SK-N-MC (cell line): Measurements from ENCODE around the gene TBC1D22A.
"Not testable (repeated sequence)": the region's sequence is repeated elsewhere in the genome, so short reads cannot be mapped to it uniquely, and the experiment has no call there.

Source experiments
- EZH2 ChIP-seq: fragments of 200-600 bp; sonication (generic); IDR thresholded peaks from one replicate; pipeline ENCODE4 v1.6.1; 2017; ENCODE audit warnings: antibody characterized with exemption
- FOXP2 ChIP-seq: optimal IDR thresholded peaks from 2 replicates; pipeline ENCODE3; 2011; ENCODE audit warnings: mild to moderate bottlenecking, moderate library complexity; ENCODE audit not compliant: insufficient read depth; ENCODE audit errors: extremely low read length, control extremely low read depth
- POLR2AphosphoS5 ChIP-seq: IDR thresholded peaks from 2 replicates; pipeline ENCODE4 v1.6.1; 2012; ENCODE audit warnings: mild to moderate bottlenecking, low read depth, low read length, borderline replicate concordance

DNA sequence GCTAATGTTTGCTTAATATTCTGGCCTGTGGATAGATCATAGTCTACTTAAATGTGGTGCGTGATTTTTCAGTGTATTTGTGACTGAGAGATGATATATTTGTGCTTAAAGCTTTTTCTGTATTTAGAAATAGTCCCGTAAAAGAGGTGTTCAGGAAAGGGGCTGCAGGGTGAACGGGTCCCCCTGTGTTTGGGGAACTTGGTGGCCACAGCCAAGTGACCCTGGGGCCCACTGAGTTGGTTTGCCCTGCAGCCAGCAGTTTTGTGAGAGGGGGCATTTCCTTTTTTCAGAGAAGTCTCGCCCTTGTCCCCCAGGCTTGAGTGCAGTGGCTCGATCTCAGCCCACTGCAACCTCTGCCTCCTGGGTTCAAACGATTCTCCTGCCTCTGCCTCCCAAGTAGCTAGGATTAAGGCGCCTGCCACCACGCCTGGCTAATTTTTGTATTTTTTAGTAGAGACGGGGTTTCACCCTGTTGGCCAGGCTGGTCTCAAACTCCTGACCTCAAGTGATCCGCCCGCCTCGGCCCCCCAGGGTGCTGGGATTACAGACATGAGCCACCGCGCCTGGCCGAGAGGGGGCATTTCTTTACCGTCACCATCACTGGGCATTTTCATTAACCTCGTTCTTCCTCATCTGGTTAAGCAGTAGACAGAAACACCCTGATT is 287.4 kb downstream of the TBC1D22A start:
- TF ChIP-seq EZH2, POLR2AphosphoS5, FOXP2: not testable (repeated sequence)
